ENCODE measurements around the gene RRBP1.

RRBP1 gene

DNA sequence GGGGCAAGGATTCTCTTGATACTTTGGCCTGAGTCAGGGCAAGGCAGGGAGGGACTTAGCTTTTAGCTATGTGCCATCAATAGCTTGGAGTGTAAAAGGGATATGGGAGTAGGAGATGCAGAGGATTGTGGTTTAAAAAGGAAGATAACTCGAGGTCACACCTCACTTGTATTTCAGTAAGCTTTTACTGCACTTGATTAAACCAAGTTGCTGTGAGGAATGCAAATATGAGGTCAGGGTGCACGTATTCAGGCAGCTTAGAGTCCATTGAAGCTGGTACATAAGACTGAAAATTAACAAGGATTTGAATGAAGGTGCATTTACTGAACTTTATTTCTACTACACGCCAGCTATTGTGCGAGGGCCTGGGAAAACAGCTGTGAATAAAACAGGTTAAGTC lies 80.1 kb downstream of the RRBP1 start:
- H3K27me3 ChIP-seq (replicated peaks in 2 of 5; ENCODE audit: control insufficient read depth in 4 of 5, insufficient read depth in 5 of 5, low read length in 4 of 5): no peaks in the 10 kb centered on the region
- 100% methylated on average over 3 of the region's 4 CpGs for WGBS (ENCODE audit: insufficient coverage)
- peaks cover 2 to 20% (median 15%) of the 10 kb centered on the region in 4 experiments for H3K36me3 ChIP-seq (ENCODE audit: control insufficient read depth in 4 of 4, insufficient read depth in 4 of 4, low read length in 3 of 4)
- no peak overlapping the region for H3K4me3 ChIP-seq (ENCODE audit: control insufficient read depth in 1 of 7, extremely low read depth in 1 of 7, insufficient read depth in 4 of 7, low read depth in 2 of 7, low read length in 6 of 7)
- H3K27ac ChIP-seq (ENCODE audit: insufficient read depth in 1 of 2, low read depth in 1 of 2, low read length in 2 of 2, poor library complexity in 1 of 2, severe bottlenecking in 2 of 2): no peak overlapping the region
- no peak for DNase-seq
- peaks cover 0 to 3% (median 0%) of the 10 kb centered on the region in 5 experiments for H3K9me3 ChIP-seq (ENCODE audit: control extremely low read depth in 1 of 5, control insufficient read depth in 4 of 5, insufficient read depth in 2 of 5, low read depth in 1 of 5, low read length in 4 of 5)
- no peaks in the 10 kb centered on the region for H3K4me1 ChIP-seq (ENCODE audit: control extremely low read depth in 1 of 4, control insufficient read depth in 4 of 4, insufficient read depth in 4 of 4, low read length in 3 of 4)
- POLR2A ChIA-PET: no interaction called here
- CTCF ChIA-PET: interaction anchor here (0.7 to 2.0 kb wide), 7 partner anchors 8 to 61 kb away, joined by 3 to 7 read pairs (median 4); no protein-coding TSS in a partner anchor

DNA sequence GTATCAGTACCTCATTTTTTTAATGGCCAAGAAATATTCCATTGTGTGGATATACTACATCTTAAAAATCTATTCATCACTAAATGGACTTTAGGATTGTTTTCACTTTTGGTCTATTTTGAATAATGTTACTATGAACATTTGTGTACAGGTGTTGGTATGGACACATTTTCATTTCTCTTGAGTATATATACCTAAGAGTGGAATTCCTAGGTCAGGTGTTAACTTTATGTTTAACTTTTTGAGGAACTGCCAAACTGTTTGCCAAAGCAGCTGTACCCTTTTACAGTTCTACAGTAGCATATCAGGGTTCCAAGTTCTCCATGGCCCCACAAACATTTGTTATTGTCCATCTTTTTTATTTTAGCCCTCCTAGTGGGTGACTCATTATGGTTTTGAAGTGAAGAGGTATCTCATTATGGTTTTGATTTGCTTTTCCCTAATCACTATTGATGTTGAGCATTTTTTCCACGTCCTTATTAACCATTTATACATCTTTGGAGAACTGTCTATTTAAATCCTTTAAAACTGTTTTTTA lies 84.0 kb downstream of the RRBP1 start:
- CTCF ChIA-PET: interaction anchor here (0.6 kb wide), 1 partner anchor 300 kb away, joined by 3 read pairs; no protein-coding TSS in a partner anchor
- DNase-seq: no peak

DNA sequence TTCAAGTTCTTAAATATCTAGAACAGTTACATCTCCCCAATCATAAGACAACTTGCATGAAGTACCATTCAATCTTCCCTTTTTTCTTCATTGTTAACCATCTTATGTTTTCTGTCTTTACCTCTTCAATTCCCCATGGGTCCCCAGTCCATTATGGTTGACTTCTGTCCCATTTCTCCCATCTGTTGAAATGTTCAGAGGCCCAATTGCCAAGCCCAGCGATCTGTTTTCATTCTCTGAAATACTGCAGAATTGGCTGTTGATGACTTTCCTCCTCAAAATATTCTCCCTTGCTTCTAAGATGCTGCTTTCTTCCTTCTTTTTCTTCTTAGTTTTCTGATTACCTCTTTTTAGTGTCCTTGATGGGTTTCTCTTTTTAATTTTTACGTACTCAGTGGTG lies 86.2 kb downstream of the RRBP1 start:
- POLR2A ChIA-PET: no interaction called here
- Histone ChIP-seq H3K36me3 (ENCODE audit: control insufficient read depth in 4 of 4, insufficient read depth in 4 of 4, low read length in 3 of 4) (peaks cover 0 to 6% (median 0%) of the 10 kb centered on the region in 4 experiments), H3K27me3 (replicated peaks in 2 of 5; ENCODE audit: control insufficient read depth in 4 of 5, insufficient read depth in 5 of 5, low read length in 4 of 5) (no peaks in the 10 kb centered on the region), H3K4me1 (ENCODE audit: control extremely low read depth in 1 of 4, control insufficient read depth in 4 of 4, insufficient read depth in 4 of 4, low read length in 3 of 4) (peaks cover 0 to 4% (median 1%) of the 10 kb centered on the region in 4 experiments), H3K9me3 (ENCODE audit: control extremely low read depth in 1 of 5, control insufficient read depth in 4 of 5, insufficient read depth in 2 of 5, low read depth in 1 of 5, low read length in 4 of 5) (peaks cover 0 to 3% (median 0%) of the 10 kb centered on the region in 5 experiments), H3K27ac (ENCODE audit: insufficient read depth in 1 of 2, low read depth in 1 of 2, low read length in 2 of 2, poor library complexity in 1 of 2, severe bottlenecking in 2 of 2) (no peak overlapping the region), H3K4me3 (ENCODE audit: control insufficient read depth in 1 of 7, extremely low read depth in 1 of 7, insufficient read depth in 4 of 7, low read depth in 2 of 7, low read length in 6 of 7) (no peak overlapping the region)
- no peak for DNase-seq
- CTCF ChIA-PET: no interaction called here
- WGBS (ENCODE audit: insufficient coverage): 100% methylated on average over 2 of the region's 2 CpGs

More for the DNA sequence above, 84.0 kb downstream of the RRBP1 start:
- H3K27ac ChIP-seq (ENCODE audit: insufficient read depth in 1 of 2, low read depth in 1 of 2, low read length in 2 of 2, poor library complexity in 1 of 2, severe bottlenecking in 2 of 2): no peak overlapping the region
- POLR2A ChIA-PET: no interaction called here
- H3K27me3 ChIP-seq (replicated peaks in 2 of 5; ENCODE audit: control insufficient read depth in 4 of 5, insufficient read depth in 5 of 5, low read length in 4 of 5): no peaks in the 10 kb centered on the region
- no CpG with 5 or more reads among the region's 1 CpG for WGBS (ENCODE audit: insufficient coverage)
- H3K36me3 ChIP-seq (ENCODE audit: control insufficient read depth in 4 of 4, insufficient read depth in 4 of 4, low read length in 3 of 4): peaks cover 0 to 7% (median 2%) of the 10 kb centered on the region in 4 experiments
- H3K4me3 ChIP-seq (ENCODE audit: control insufficient read depth in 1 of 7, extremely low read depth in 1 of 7, insufficient read depth in 4 of 7, low read depth in 2 of 7, low read length in 6 of 7): no peak overlapping the region
- peaks cover 0 to 4% (median 1%) of the 10 kb centered on the region in 4 experiments for H3K4me1 ChIP-seq (ENCODE audit: control extremely low read depth in 1 of 4, control insufficient read depth in 4 of 4, insufficient read depth in 4 of 4, low read length in 3 of 4)
- peaks cover 0 to 3% (median 0%) of the 10 kb centered on the region in 5 experiments for H3K9me3 ChIP-seq (ENCODE audit: control extremely low read depth in 1 of 5, control insufficient read depth in 4 of 5, insufficient read depth in 2 of 5, low read depth in 1 of 5, low read length in 4 of 5)

DNA sequence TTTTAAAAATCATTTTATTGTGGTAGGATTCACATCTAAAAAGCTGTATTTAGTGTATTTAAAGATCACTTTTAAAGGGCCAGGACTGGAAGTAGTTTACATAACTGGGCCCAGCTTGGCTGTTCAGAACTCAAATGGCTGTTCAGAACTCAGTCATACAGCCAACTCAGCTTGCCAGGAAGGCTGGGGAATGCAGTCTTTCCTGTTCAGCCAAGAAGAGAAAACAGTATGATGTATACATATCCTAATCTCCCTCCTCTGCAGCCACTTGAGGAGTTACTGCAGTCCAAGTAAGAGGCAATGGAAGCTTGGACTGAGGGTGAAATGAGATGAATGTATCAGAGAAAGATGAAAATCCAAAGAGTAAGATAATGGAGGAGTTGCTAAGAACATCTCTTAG lies 87.6 kb downstream of the RRBP1 start:
- Histone ChIP-seq H3K27me3 (replicated peaks in 2 of 5; ENCODE audit: control insufficient read depth in 4 of 5, insufficient read depth in 5 of 5, low read length in 4 of 5) (no peaks in the 10 kb centered on the region), H3K36me3 (ENCODE audit: control insufficient read depth in 4 of 4, insufficient read depth in 4 of 4, low read length in 3 of 4) (peaks cover 0 to 6% (median 0%) of the 10 kb centered on the region in 4 experiments), H3K27ac (ENCODE audit: insufficient read depth in 1 of 2, low read depth in 1 of 2, low read length in 2 of 2, poor library complexity in 1 of 2, severe bottlenecking in 2 of 2) (no peak overlapping the region), H3K4me1 (ENCODE audit: control extremely low read depth in 1 of 4, control insufficient read depth in 4 of 4, insufficient read depth in 4 of 4, low read length in 3 of 4) (peaks cover 0 to 10% (median 1%) of the 10 kb centered on the region in 4 experiments), H3K9me3 (ENCODE audit: control extremely low read depth in 1 of 5, control insufficient read depth in 4 of 5, insufficient read depth in 2 of 5, low read depth in 1 of 5, low read length in 4 of 5) (peaks cover 0 to 3% (median 0%) of the 10 kb centered on the region in 5 experiments), H3K4me3 (ENCODE audit: control insufficient read depth in 1 of 7, extremely low read depth in 1 of 7, insufficient read depth in 4 of 7, low read depth in 2 of 7, low read length in 6 of 7) (no peak overlapping the region)
- DNase-seq: no peak
- CTCF ChIA-PET: interaction anchor here (0.6 to 1.5 kb wide), 6 partner anchors 9 to 345 kb away, joined by 3 to 4 read pairs (median 3); no protein-coding TSS in a partner anchor
- POLR2A ChIA-PET: no interaction called here

DNA sequence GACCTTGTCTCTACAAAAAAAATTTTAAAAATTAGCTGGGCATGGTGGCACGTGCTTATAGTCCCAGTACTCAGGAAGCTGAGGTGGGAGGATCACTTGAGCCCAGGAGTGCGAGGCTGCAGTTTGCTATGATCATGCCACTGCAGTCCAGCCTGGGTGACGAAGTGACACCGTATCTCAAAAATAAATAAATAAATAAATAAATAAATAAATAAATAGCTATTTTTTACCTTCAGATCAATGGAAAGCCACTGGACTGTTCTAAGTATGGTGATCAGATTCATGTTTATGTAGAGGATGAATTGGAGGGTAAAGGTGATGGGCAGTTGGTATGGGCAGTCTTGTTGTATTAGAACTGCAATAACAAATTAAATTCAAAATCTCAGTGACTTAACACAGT lies 88.1 kb downstream of the RRBP1 start:
- Histone ChIP-seq H3K27ac (ENCODE audit: insufficient read depth in 1 of 2, low read depth in 1 of 2, low read length in 2 of 2, poor library complexity in 1 of 2, severe bottlenecking in 2 of 2) (no peak overlapping the region), H3K9me3 (ENCODE audit: control extremely low read depth in 1 of 5, control insufficient read depth in 4 of 5, insufficient read depth in 2 of 5, low read depth in 1 of 5, low read length in 4 of 5) (peaks cover 0 to 3% (median 0%) of the 10 kb centered on the region in 5 experiments), H3K36me3 (ENCODE audit: control insufficient read depth in 4 of 4, insufficient read depth in 4 of 4, low read length in 3 of 4) (peaks cover 0 to 3% (median 0%) of the 10 kb centered on the region in 4 experiments), H3K4me1 (ENCODE audit: control extremely low read depth in 1 of 4, control insufficient read depth in 4 of 4, insufficient read depth in 4 of 4, low read length in 3 of 4) (peaks cover 0 to 11% (median 1%) of the 10 kb centered on the region in 4 experiments), H3K27me3 (replicated peaks in 2 of 5; ENCODE audit: control insufficient read depth in 4 of 5, insufficient read depth in 5 of 5, low read length in 4 of 5) (no peaks in the 10 kb centered on the region), H3K4me3 (ENCODE audit: control insufficient read depth in 1 of 7, extremely low read depth in 1 of 7, insufficient read depth in 4 of 7, low read depth in 2 of 7, low read length in 6 of 7) (no peak overlapping the region)
- POLR2A ChIA-PET: no interaction called here
- DNase-seq: no peak
- CTCF ChIA-PET: interaction anchor here (0.7 to 1.5 kb wide), 3 partner anchors 8 to 17 kb away, joined by 3 to 4 read pairs (median 3); no protein-coding TSS in a partner anchor
- WGBS (ENCODE audit: insufficient coverage): 100% methylated on average over 1 of the region's 4 CpGs

DNA sequence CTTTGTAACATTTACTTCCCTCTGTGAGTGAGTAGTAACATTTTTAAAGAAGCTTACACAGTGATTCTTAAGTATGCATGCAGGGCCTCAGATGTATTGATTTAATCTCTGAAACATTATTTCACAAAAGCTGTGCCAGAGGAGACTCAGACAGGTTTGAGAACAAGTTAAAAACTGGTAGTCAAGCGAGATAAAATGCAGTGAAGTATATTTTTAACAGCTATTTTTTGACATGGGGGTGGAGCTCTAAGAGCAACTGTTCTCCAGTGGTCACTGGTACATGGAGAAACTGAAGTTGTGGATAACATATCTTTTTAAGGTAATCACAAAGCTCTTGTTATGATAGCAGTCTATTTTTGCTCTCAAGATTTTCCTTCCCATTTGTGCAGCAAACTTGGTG lies 91.8 kb downstream of the RRBP1 start:
- no peak for DNase-seq
- no peaks in the 10 kb centered on the region for H3K9me3 ChIP-seq (ENCODE audit: control extremely low read depth in 1 of 5, control insufficient read depth in 4 of 5, insufficient read depth in 2 of 5, low read depth in 1 of 5, low read length in 4 of 5)
- H3K36me3 ChIP-seq (ENCODE audit: control insufficient read depth in 4 of 4, insufficient read depth in 4 of 4, low read length in 3 of 4): peaks cover 0 to 2% (median 0%) of the 10 kb centered on the region in 4 experiments
- H3K4me3 ChIP-seq (ENCODE audit: control insufficient read depth in 1 of 7, extremely low read depth in 1 of 7, insufficient read depth in 4 of 7, low read depth in 2 of 7, low read length in 6 of 7): no peak overlapping the region
- H3K27ac ChIP-seq (ENCODE audit: insufficient read depth in 1 of 2, low read depth in 1 of 2, low read length in 2 of 2, poor library complexity in 1 of 2, severe bottlenecking in 2 of 2): no peak overlapping the region
- ChIA-PET CTCF (interaction anchor here (0.8 to 1.7 kb wide), 5 partner anchors 9 to 27 kb away, joined by 3 to 6 read pairs (median 3); partner anchors contain the start of gene DSTN), POLR2A (no interaction called here)
- 29% methylated on average over 1 of the region's 1 CpG for WGBS (ENCODE audit: insufficient coverage)
- H3K4me1 ChIP-seq (ENCODE audit: control extremely low read depth in 1 of 4, control insufficient read depth in 4 of 4, insufficient read depth in 4 of 4, low read length in 3 of 4): peaks cover 0 to 11% (median 1%) of the 10 kb centered on the region in 4 experiments
- no peaks in the 10 kb centered on the region for H3K27me3 ChIP-seq (replicated peaks in 2 of 5; ENCODE audit: control insufficient read depth in 4 of 5, insufficient read depth in 5 of 5, low read length in 4 of 5)

DNA sequence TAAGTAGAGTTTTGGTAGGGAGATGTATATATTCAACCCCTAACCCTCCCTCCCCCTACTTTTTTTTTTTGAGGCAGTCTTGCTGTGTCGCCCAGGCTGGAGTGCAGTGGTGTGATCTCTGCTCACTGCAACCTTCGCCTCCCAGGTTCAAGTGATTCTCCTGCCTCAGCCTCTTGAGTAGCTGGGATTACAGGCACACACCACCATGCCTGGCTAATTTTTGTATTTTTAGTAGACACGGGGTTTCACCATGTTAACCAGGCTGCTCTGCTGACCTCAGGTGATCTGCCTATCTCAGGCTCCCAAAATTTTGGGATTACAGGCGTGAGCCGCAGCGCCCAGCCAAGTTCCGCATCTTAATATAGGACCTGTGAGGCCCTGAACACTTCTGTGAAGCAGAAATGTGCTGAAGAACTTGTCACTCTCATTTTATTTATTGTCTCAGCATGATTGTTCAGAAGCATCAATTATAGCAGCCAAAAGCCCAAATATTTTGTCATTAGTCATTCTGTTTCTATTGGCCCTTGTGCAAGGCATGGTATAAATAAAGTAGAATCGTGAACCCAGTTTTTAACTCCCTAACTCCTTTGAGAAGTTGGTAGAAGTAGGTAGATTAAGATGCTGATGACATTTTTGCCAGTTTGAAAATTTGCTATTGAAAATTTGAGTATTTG lies 92.7 kb downstream of the RRBP1 start:
- H3K4me1 ChIP-seq (ENCODE audit: control extremely low read depth in 1 of 4, control insufficient read depth in 4 of 4, insufficient read depth in 4 of 4, low read length in 3 of 4): peaks cover 0 to 8% (median 0%) of the 10 kb centered on the region in 4 experiments
- POLR2A ChIA-PET: no interaction called here
- no peak for DNase-seq
- no peak overlapping the region for H3K27ac ChIP-seq (ENCODE audit: insufficient read depth in 1 of 2, low read depth in 1 of 2, low read length in 2 of 2, poor library complexity in 1 of 2, severe bottlenecking in 2 of 2)
- H3K27me3 ChIP-seq (replicated peaks in 2 of 5; ENCODE audit: control insufficient read depth in 4 of 5, insufficient read depth in 5 of 5, low read length in 4 of 5): no peaks in the 10 kb centered on the region
- no peaks in the 10 kb centered on the region for H3K9me3 ChIP-seq (ENCODE audit: control extremely low read depth in 1 of 5, control insufficient read depth in 4 of 5, insufficient read depth in 2 of 5, low read depth in 1 of 5, low read length in 4 of 5)
- peaks cover 0 to 2% (median 0%) of the 10 kb centered on the region in 4 experiments for H3K36me3 ChIP-seq (ENCODE audit: control insufficient read depth in 4 of 4, insufficient read depth in 4 of 4, low read length in 3 of 4)
- CTCF ChIA-PET: interaction anchor here (1.4 kb wide), 1 partner anchor 11 kb away, joined by 6 read pairs; no protein-coding TSS in a partner anchor
- WGBS (ENCODE audit: insufficient coverage): 95% methylated on average over 7 of the region's 8 CpGs
- H3K4me3 ChIP-seq (ENCODE audit: control insufficient read depth in 1 of 7, extremely low read depth in 1 of 7, insufficient read depth in 4 of 7, low read depth in 2 of 7, low read length in 6 of 7): no peak overlapping the region

Measured in common myeloid progenitor, CD34-positive (primary cell).